Measurements from ENCODE around the gene SSTR5.

The SSTR5 gene

GRCh38 chr16:1108299-1109252, 36.0 kb downstream of the SSTR5 start:
- Histone ChIP-seq H3K4me3 (no peak overlapping the region), H3K9me3 (ENCODE audit: low read depth, low read length) (no peaks in the 10 kb centered on the region), H3K9ac (ENCODE audit: insufficient read length) (no peak overlapping the region), H3K36me3 (ENCODE audit: insufficient read depth, low read length) (no peaks in the 10 kb centered on the region), H3K27ac (no peak overlapping the region)
- TF ChIP-seq FOXP2 (optimal IDR thresholded peaks at IDR 0.05; ENCODE audit: control extremely low read depth, extremely low read length, insufficient read depth) (no peak), POLR2AphosphoS5 (IDR thresholded peaks at IDR 0.05; ENCODE audit: borderline replicate concordance, low read depth, low read length) (no peak), EZH2 (IDR thresholded peaks at IDR 0.05) (no peak)
- DNase-seq (ENCODE audit: low read depth, low spot score), result no peak

- Histone ChIP-seq H3K9ac (ENCODE audit: insufficient read length) (no peak overlapping the region), H3K9me3 (ENCODE audit: low read depth, low read length) (no peaks in the 10 kb centered on the region), H3K4me3 (no peak overlapping the region), H3K36me3 (ENCODE audit: insufficient read depth, low read length) (no peaks in the 10 kb centered on the region), H3K27ac (no peak overlapping the region)
- DNase-seq (ENCODE audit: low read depth, low spot score), result no peak
- TF ChIP-seq FOXP2 (optimal IDR thresholded peaks at IDR 0.05; ENCODE audit: control extremely low read depth, extremely low read length, insufficient read depth) (no peak), POLR2AphosphoS5 (IDR thresholded peaks at IDR 0.05; ENCODE audit: borderline replicate concordance, low read depth, low read length) (no peak), EZH2 (IDR thresholded peaks at IDR 0.05) (no peak)
These were observed 37.1 kb downstream of the SSTR5 start for GRCh38 chr16:1109648-1110047.

GRCh38 chr16:1112506-1113184, 40.1 kb downstream of the SSTR5 start:
- TF ChIP-seq EZH2 (IDR thresholded peaks at IDR 0.05) (no peak), POLR2AphosphoS5 (IDR thresholded peaks at IDR 0.05; ENCODE audit: borderline replicate concordance, low read depth, low read length) (no peak), FOXP2 (optimal IDR thresholded peaks at IDR 0.05; ENCODE audit: control extremely low read depth, extremely low read length, insufficient read depth) (no peak)

GRCh38 chr16:1113489-1113888, 40.9 kb downstream of the SSTR5 start:
- TF ChIP-seq EZH2 (IDR thresholded peaks at IDR 0.05), result no peak
- no peak for TF ChIP-seq FOXP2 (optimal IDR thresholded peaks at IDR 0.05; ENCODE audit: control extremely low read depth, extremely low read length, insufficient read depth)
- no peak for TF ChIP-seq POLR2AphosphoS5 (IDR thresholded peaks at IDR 0.05; ENCODE audit: borderline replicate concordance, low read depth, low read length)
- Histone ChIP-seq H3K9ac (ENCODE audit: insufficient read length) (no peak overlapping the region), H3K36me3 (ENCODE audit: insufficient read depth, low read length) (no peaks in the 10 kb centered on the region), H3K27ac (no peak overlapping the region), H3K9me3 (ENCODE audit: low read depth, low read length) (no peaks in the 10 kb centered on the region), H3K4me3 (no peak overlapping the region)
- DNase-seq (ENCODE audit: low read depth, low spot score), result no peak

More at GRCh38 chr16:1112506-1113184, 40.1 kb downstream of the SSTR5 start:
- DNase-seq (ENCODE audit: low read depth, low spot score), result no peak
- Histone ChIP-seq H3K9ac (ENCODE audit: insufficient read length) (no peak overlapping the region), H3K9me3 (ENCODE audit: low read depth, low read length) (no peaks in the 10 kb centered on the region), H3K27ac (no peak overlapping the region), H3K4me3 (no peak overlapping the region), H3K36me3 (ENCODE audit: insufficient read depth, low read length) (no peaks in the 10 kb centered on the region)

- Histone ChIP-seq H3K36me3 (ENCODE audit: insufficient read depth, low read length) (no peaks in the 10 kb centered on the region), H3K4me3 (no peak overlapping the region), H3K9ac (ENCODE audit: insufficient read length) (no peak overlapping the region), H3K9me3 (ENCODE audit: low read depth, low read length) (no peaks in the 10 kb centered on the region), H3K27ac (no peak overlapping the region)
- DNase-seq (ENCODE audit: low read depth, low spot score), result no peak
- no peak for TF ChIP-seq EZH2 (IDR thresholded peaks at IDR 0.05)
- no peak for TF ChIP-seq FOXP2 (optimal IDR thresholded peaks at IDR 0.05; ENCODE audit: control extremely low read depth, extremely low read length, insufficient read depth)
- no peak for TF ChIP-seq POLR2AphosphoS5 (IDR thresholded peaks at IDR 0.05; ENCODE audit: borderline replicate concordance, low read depth, low read length)
These were observed 41.5 kb downstream of the SSTR5 start for GRCh38 chr16:1113889-1114526.

GRCh38 chr16:1116693-1117077, 44.1 kb downstream of the SSTR5 start:
- DNase-seq (ENCODE audit: low read depth, low spot score), result no peak
- Histone ChIP-seq H3K4me3 (no peak overlapping the region), H3K36me3 (ENCODE audit: insufficient read depth, low read length) (no peaks in the 10 kb centered on the region), H3K9me3 (ENCODE audit: low read depth, low read length) (no peaks in the 10 kb centered on the region), H3K27ac (no peak overlapping the region), H3K9ac (ENCODE audit: insufficient read length) (no peak overlapping the region)
- TF ChIP-seq POLR2AphosphoS5 (IDR thresholded peaks at IDR 0.05; ENCODE audit: borderline replicate concordance, low read depth, low read length) (no peak), EZH2 (IDR thresholded peaks at IDR 0.05) (no peak)

GRCh38 chr16:1117176-1117900, 44.8 kb downstream of the SSTR5 start:
- Histone ChIP-seq H3K9me3 (ENCODE audit: low read depth, low read length) (no peaks in the 10 kb centered on the region), H3K27ac (no peak overlapping the region), H3K9ac (ENCODE audit: insufficient read length) (no peak overlapping the region), H3K4me3 (no peak overlapping the region), H3K36me3 (ENCODE audit: insufficient read depth, low read length) (no peaks in the 10 kb centered on the region)
- DNase-seq (ENCODE audit: low read depth, low spot score), result no peak
- no peak for TF ChIP-seq EZH2 (IDR thresholded peaks at IDR 0.05)
- TF ChIP-seq FOXP2 (optimal IDR thresholded peaks at IDR 0.05; ENCODE audit: control extremely low read depth, extremely low read length, insufficient read depth), result no peak
- no peak for TF ChIP-seq POLR2AphosphoS5 (IDR thresholded peaks at IDR 0.05; ENCODE audit: borderline replicate concordance, low read depth, low read length)

All from SK-N-MC (cell line).